ENCODE results near the gene PTPN14.
"Not testable (repeated sequence)": the region's sequence is repeated elsewhere in the genome, so short reads cannot be mapped to it uniquely, and the experiment has no call there.

The PTPN14 gene

DNA sequence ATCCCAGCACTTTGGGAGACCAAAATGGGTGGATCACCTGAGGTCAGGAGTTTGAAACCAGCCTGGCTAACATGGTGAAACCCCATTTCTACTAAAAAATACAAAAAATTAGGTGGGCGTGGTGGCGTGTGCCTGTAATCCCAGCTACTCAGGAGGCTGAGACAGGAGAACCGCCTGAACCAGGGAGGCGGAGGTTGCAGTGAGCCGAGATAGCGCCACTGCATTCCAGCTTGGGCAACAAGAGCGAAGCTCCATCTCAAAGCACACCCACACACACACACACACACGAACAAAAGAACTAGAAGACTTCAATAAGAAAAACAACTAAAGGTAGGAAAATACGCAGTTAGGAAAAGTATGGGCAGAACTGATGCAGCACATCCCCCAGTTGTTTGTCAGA lies 29.9 kb downstream of the PTPN14 start:
- not testable (repeated sequence) for H4K91ac ChIP-seq (ENCODE audit: low read depth, low read length); H2BK5ac ChIP-seq (ENCODE audit: low read depth, low read length, poor library complexity); H3K79me1 ChIP-seq (ENCODE audit: low read length); H3K36me3 ChIP-seq (ENCODE audit: control insufficient read depth in 1 of 2, insufficient read depth in 2 of 2, low read length in 2 of 2); H3K23ac ChIP-seq (ENCODE audit: low read length); H3K27ac ChIP-seq (ENCODE audit: low read depth, low read length); H3K18ac ChIP-seq (ENCODE audit: low read length); H4K12ac ChIP-seq (ENCODE audit: low read depth, low read length); H2BK12ac ChIP-seq (ENCODE audit: low read length); H3K4me3 ChIP-seq (ENCODE audit: low read depth, low read length); H3K14ac ChIP-seq (ENCODE audit: low read length); H3K27me3 ChIP-seq (ENCODE audit: insufficient read depth, low read length); H4K8ac ChIP-seq (ENCODE audit: low read depth, low read length); H3K4me2 ChIP-seq (ENCODE audit: low read length); H2BK120ac ChIP-seq (ENCODE audit: insufficient read depth, low read length, poor library complexity); H3K9ac ChIP-seq (ENCODE audit: low read length); H2AFZ ChIP-seq (ENCODE audit: insufficient read depth, low read length, poor library complexity); H3K4ac ChIP-seq (ENCODE audit: low read depth, low read length); H3K9me3 ChIP-seq (ENCODE audit: insufficient read depth, low read depth, low read length); H2AK5ac ChIP-seq (ENCODE audit: low read length)
- no CpG with 5 or more reads among the region's 9 CpGs for WGBS (ENCODE audit: extremely low coverage, insufficient coverage, insufficient read length)
- Histone ChIP-seq H3K79me2 (ENCODE audit: control insufficient read depth, insufficient read depth, low read length, poor library complexity) (peaks cover 13% of the 10 kb centered on the region), H3K4me1 (ENCODE audit: control insufficient read depth in 1 of 2, insufficient read depth in 2 of 2, low read length in 2 of 2) (peaks cover 9 to 20% of the 10 kb centered on the region in 2 experiments)
- peak; percentile 8 to 20 for DNase-seq

DNA sequence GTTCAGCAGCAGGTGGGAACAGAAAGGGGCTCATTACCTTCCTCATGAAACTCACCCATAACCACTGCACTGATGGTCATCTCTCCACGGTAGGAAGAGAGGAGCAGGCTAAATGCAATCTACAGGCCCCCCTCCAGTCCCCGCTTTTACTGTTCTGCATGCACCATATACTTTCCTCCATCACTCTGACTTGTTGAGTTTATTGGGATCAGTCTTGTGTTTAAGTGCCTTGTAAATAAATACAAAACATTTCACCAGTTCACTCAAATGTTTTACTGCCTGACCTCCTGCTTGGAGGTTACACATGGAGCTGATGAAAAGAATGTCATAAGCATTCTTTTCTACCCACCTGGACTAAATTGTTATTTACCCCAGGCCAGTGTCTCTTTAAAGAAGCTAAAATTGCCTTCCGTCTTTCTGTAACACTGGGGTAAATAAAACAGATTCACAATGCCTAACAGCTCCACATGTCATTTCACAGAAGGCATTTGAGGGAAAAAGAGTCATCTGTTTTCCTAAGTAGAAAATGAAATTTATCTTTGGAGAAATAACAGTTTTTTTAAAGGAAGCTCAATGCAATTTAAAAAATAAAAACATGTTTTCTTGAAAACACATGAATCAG lies 30.7 kb downstream of the PTPN14 start:
- Histone ChIP-seq H3K9ac (ENCODE audit: low read length) (no peak overlapping the region), H3K36me3 (ENCODE audit: control insufficient read depth in 1 of 2, insufficient read depth in 2 of 2, low read length in 2 of 2) (peaks cover 0 to 2% of the 10 kb centered on the region in 2 experiments), H3K27me3 (ENCODE audit: insufficient read depth, low read length) (no peaks in the 10 kb centered on the region), H2AK5ac (ENCODE audit: low read length) (no peak overlapping the region), H3K4me1 (ENCODE audit: control insufficient read depth in 1 of 2, insufficient read depth in 2 of 2, low read length in 2 of 2) (peaks cover 7 to 21% of the 10 kb centered on the region in 2 experiments), H2AFZ (ENCODE audit: insufficient read depth, low read length, poor library complexity) (no peak overlapping the region), H4K12ac (ENCODE audit: low read depth, low read length) (no peak overlapping the region), H4K8ac (ENCODE audit: low read depth, low read length) (no peak overlapping the region), H3K14ac (ENCODE audit: low read length) (no peak overlapping the region), H3K4ac (ENCODE audit: low read depth, low read length) (no peak overlapping the region), H4K91ac (ENCODE audit: low read depth, low read length) (no peak overlapping the region), H3K79me1 (ENCODE audit: low read length) (peaks cover 2% of the 10 kb centered on the region), H3K4me3 (ENCODE audit: low read depth, low read length) (no peak overlapping the region), H3K27ac (ENCODE audit: low read depth, low read length) (no peak overlapping the region), H3K79me2 (ENCODE audit: control insufficient read depth, insufficient read depth, low read length, poor library complexity) (peaks cover 12% of the 10 kb centered on the region), H3K18ac (ENCODE audit: low read length) (no peak overlapping the region), H2BK120ac (ENCODE audit: insufficient read depth, low read length, poor library complexity) (no peak overlapping the region), H3K9me3 (ENCODE audit: insufficient read depth, low read depth, low read length) (no peaks in the 10 kb centered on the region), H2BK5ac (ENCODE audit: low read depth, low read length, poor library complexity) (no peak overlapping the region), H2BK12ac (ENCODE audit: low read length) (no peak overlapping the region), H3K4me2 (ENCODE audit: low read length) (no peak overlapping the region), H3K23ac (ENCODE audit: low read length) (no peak overlapping the region)
- DNase-seq, result no peak
- no CpG with 5 or more reads among the region's 3 CpGs for WGBS (ENCODE audit: extremely low coverage, insufficient coverage, insufficient read length)

- no peak overlapping the region for H2BK12ac ChIP-seq (ENCODE audit: low read length)
Measured at GRCh38 chr1:214518361-214518760, 33.0 kb downstream of the PTPN14 start.

DNA sequence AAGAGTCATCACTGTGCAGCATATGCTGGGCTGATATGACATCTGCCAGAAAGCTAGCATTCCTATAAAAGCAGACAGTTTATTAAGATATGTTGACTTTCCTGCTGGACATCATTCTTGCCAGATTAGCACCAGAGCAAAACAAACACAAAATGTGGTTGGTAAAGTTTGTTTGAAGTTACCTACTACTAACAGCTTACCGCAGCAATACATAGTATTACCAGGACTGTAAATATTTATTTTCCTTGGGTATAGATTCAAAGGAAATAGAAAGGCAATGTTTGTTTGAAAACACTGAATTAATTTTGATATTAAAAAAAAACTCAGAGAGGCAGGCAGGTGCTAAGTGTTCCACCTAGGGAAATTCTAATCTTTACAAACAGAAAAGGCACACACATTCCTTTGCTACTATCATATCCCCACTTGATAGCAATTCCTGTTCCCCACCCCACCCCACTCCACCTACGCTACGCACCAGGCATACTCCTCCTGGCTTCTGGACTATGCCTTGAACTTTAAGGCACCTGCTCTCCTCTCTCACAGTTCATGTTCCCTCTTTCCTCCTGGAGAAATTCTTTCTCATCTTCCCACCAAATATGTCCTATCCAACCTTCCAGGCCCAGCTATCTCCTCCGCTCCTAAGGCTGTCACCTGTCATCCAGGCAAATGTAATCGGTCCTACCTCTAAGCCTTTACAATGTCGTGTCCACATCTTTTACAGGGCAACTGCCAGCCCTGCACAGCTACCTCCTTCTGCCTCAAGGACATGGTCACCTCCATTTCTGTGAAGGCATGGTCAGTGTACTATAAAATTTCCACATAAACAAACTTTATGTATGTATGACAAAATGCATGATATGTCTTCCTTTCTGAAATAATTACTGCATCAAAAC lies 34.7 kb downstream of the PTPN14 start:
- no peak overlapping the region for H3K23ac ChIP-seq (ENCODE audit: low read length)
- H2BK120ac ChIP-seq (ENCODE audit: insufficient read depth, low read length, poor library complexity), result no peak overlapping the region
- no peak overlapping the region for H2AFZ ChIP-seq (ENCODE audit: insufficient read depth, low read length, poor library complexity)
- peak overlapping the region; percentile 62 for H2BK12ac ChIP-seq (ENCODE audit: low read length)
- H3K9me3 ChIP-seq (ENCODE audit: insufficient read depth, low read depth, low read length), result no peaks in the 10 kb centered on the region
- H3K79me2 ChIP-seq (ENCODE audit: control insufficient read depth, insufficient read depth, low read length, poor library complexity), result peaks cover 11% of the 10 kb centered on the region
- H2AK5ac ChIP-seq (ENCODE audit: low read length), result no peak overlapping the region
- no peak overlapping the region for H3K4me2 ChIP-seq (ENCODE audit: low read length)
- H4K91ac ChIP-seq (ENCODE audit: low read depth, low read length), result no peak overlapping the region
- no CpG with 5 or more reads among the region's 6 CpGs for WGBS (ENCODE audit: extremely low coverage, insufficient coverage, insufficient read length)
- peak; percentile 68 to 97 for DNase-seq
- no peak overlapping the region for H2BK5ac ChIP-seq (ENCODE audit: low read depth, low read length, poor library complexity)
- no peak overlapping the region for H3K27ac ChIP-seq (ENCODE audit: low read depth, low read length)
- H3K4me1 ChIP-seq (ENCODE audit: control insufficient read depth in 1 of 2, insufficient read depth in 2 of 2, low read length in 2 of 2), result peaks cover 11 to 21% of the 10 kb centered on the region in 2 experiments
- no peak overlapping the region for H4K12ac ChIP-seq (ENCODE audit: low read depth, low read length)
- H3K4ac ChIP-seq (ENCODE audit: low read depth, low read length), result peak overlapping the region; percentile 84
- peak overlapping the region; percentile 83 for H3K18ac ChIP-seq (ENCODE audit: low read length)
- H3K79me1 ChIP-seq (ENCODE audit: low read length), result no peaks in the 10 kb centered on the region
- no peak overlapping the region for H3K14ac ChIP-seq (ENCODE audit: low read length)
- no peaks in the 10 kb centered on the region for H3K27me3 ChIP-seq (ENCODE audit: insufficient read depth, low read length)
- H3K4me3 ChIP-seq (ENCODE audit: low read depth, low read length), result no peak overlapping the region
- H3K9ac ChIP-seq (ENCODE audit: low read length), result no peak overlapping the region
- H3K36me3 ChIP-seq (ENCODE audit: control insufficient read depth in 1 of 2, insufficient read depth in 2 of 2, low read length in 2 of 2), result peaks cover 0 to 2% of the 10 kb centered on the region in 2 experiments
- H4K8ac ChIP-seq (ENCODE audit: low read depth, low read length), result no peak overlapping the region

More at GRCh38 chr1:214518361-214518760, 33.0 kb downstream of the PTPN14 start:
- Histone ChIP-seq H3K4me2 (ENCODE audit: low read length) (no peak overlapping the region), H4K8ac (ENCODE audit: low read depth, low read length) (no peak overlapping the region), H3K23ac (ENCODE audit: low read length) (no peak overlapping the region), H3K18ac (ENCODE audit: low read length) (no peak overlapping the region), H2BK5ac (ENCODE audit: low read depth, low read length, poor library complexity) (no peak overlapping the region), H3K27me3 (ENCODE audit: insufficient read depth, low read length) (no peaks in the 10 kb centered on the region), H2BK120ac (ENCODE audit: insufficient read depth, low read length, poor library complexity) (no peak overlapping the region), H4K91ac (ENCODE audit: low read depth, low read length) (no peak overlapping the region), H3K9me3 (ENCODE audit: insufficient read depth, low read depth, low read length) (no peaks in the 10 kb centered on the region), H3K36me3 (ENCODE audit: control insufficient read depth in 1 of 2, insufficient read depth in 2 of 2, low read length in 2 of 2) (peaks cover 0 to 2% of the 10 kb centered on the region in 2 experiments), H3K27ac (ENCODE audit: low read depth, low read length) (no peak overlapping the region), H3K79me1 (ENCODE audit: low read length) (no peaks in the 10 kb centered on the region), H3K4ac (ENCODE audit: low read depth, low read length) (peak overlapping the region; percentile 92), H3K79me2 (ENCODE audit: control insufficient read depth, insufficient read depth, low read length, poor library complexity) (peaks cover 9% of the 10 kb centered on the region), H2AK5ac (ENCODE audit: low read length) (no peak overlapping the region), H3K4me1 (ENCODE audit: control insufficient read depth in 1 of 2, insufficient read depth in 2 of 2, low read length in 2 of 2) (peaks cover 11 to 24% of the 10 kb centered on the region in 2 experiments), H3K9ac (ENCODE audit: low read length) (no peak overlapping the region), H2AFZ (ENCODE audit: insufficient read depth, low read length, poor library complexity) (no peak overlapping the region), H3K14ac (ENCODE audit: low read length) (no peak overlapping the region), H3K4me3 (ENCODE audit: low read depth, low read length) (no peak overlapping the region), H4K12ac (ENCODE audit: low read depth, low read length) (no peak overlapping the region)
- DNase-seq, result peak in 1 of 2 donors; percentile 27
